Measurements from ENCODE around the gene PFDN4.

- TF ChIP-seq CTCF (IDR thresholded peaks at IDR 0.05; ENCODE audit: low read depth, low read length) (no peak), POLR2A (IDR thresholded peaks at IDR 0.05; ENCODE audit: extremely low read depth, insufficient read length) (no peak)
Measured at GRCh38 chr20:54161008-54161820, 46.7 kb upstream of the PFDN4 start.

Measured in NB4 (cell line).